Fibroblast of skin of right quadriceps (primary cell): Measurements from ENCODE around the gene MRTO4.
"Not testable (repeated sequence)": the region's sequence is repeated elsewhere in the genome, so short reads cannot be mapped to it uniquely, and the experiment has no call there.

Experiments used
- DNase-seq: peaks from one replicate; pipeline ENCODE4 v3.0.0-alpha.2; 2013

MRTO4 gene

GRCh38 chr1:19251305-19252196, at the start of gene MRTO4, which contains the start of gene EMC1:
Gene MRTO4 (plus strand): TSS chr1:19251805. CDS start chr1:19251836, 31 bp downstream.
Gene EMC1 (minus strand): TSS chr1:19251524. CDS start chr1:19251509, 15 bp downstream.
- peak; percentile 81 for DNase-seq

GRCh38 chr1:19202396-19202795, 49.2 kb upstream of the MRTO4 start:
- DNase-seq, result no peak

GRCh38 chr1:19203440-19203839, 48.2 kb upstream of the MRTO4 start:
- DNase-seq, result peak; percentile 45

GRCh38 chr1:19204446-19205266, 46.9 kb upstream of the MRTO4 start:
- no peak for DNase-seq

GRCh38 chr1:19205403-19205802, 46.2 kb upstream of the MRTO4 start:
- no peak for DNase-seq

- no peak for DNase-seq
These were observed 45.8 kb upstream of the MRTO4 start for GRCh38 chr1:19205845-19206244.

- no peak for DNase-seq
These were observed 44.7 kb upstream of the MRTO4 start for GRCh38 chr1:19206947-19207346.

GRCh38 chr1:19208710-19209438, 42.7 kb upstream of the MRTO4 start:
- peak; percentile 35 for DNase-seq

- DNase-seq, result peak; percentile 19
These were observed 42.1 kb upstream of the MRTO4 start for GRCh38 chr1:19209439-19209989.

GRCh38 chr1:19209990-19210771, 41.4 kb upstream of the MRTO4 start, which contains the start of gene UBR4:
Gene UBR4 (minus strand): TSS chr1:19210266. CDS start chr1:19210248, 18 bp downstream.
- DNase-seq, result peak; percentile 93

GRCh38 chr1:19210772-19211549, 40.6 kb upstream of the MRTO4 start:
- peak; percentile 12 for DNase-seq

- DNase-seq, result no peak
These were observed 39.4 kb upstream of the MRTO4 start for GRCh38 chr1:19212167-19212566.

- DNase-seq, result no peak
These were observed 38.0 kb upstream of the MRTO4 start for GRCh38 chr1:19213580-19213979.

GRCh38 chr1:19216585-19216984, 35.0 kb upstream of the MRTO4 start:
- not testable (repeated sequence) for DNase-seq

GRCh38 chr1:19219451-19219850, 32.2 kb upstream of the MRTO4 start:
- no peak for DNase-seq

- no peak for DNase-seq
These were observed 31.3 kb upstream of the MRTO4 start for GRCh38 chr1:19220080-19220846.

GRCh38 chr1:19220991-19221390, 30.6 kb upstream of the MRTO4 start:
- DNase-seq, result no peak

GRCh38 chr1:19222573-19222972, 29.0 kb upstream of the MRTO4 start:
- DNase-seq, result no peak

GRCh38 chr1:19222979-19223824, 28.4 kb upstream of the MRTO4 start:
- no peak for DNase-seq
